Gastrocnemius medialis (tissue), 4 donors: ENCODE data around the gene TAF5L.

Source experiments
- CTCF ChIP-seq, 5 experiments: fragments of 450-650 bp in 3 of 5; fragments of 200-600 bp in 2 of 5; sonication (generic) in 2 of 5; IDR thresholded peaks in 4 of 5; conservative IDR thresholded peaks in 1 of 5; 1 replicate in 4 of 5; 2 replicates in 1 of 5; pipeline ENCODE4 v1.5.1; 2016 to 2019; ENCODE audit warnings: antibody characterized with exemption in 5 of 5, mild to moderate bottlenecking in 3 of 5, moderate library complexity in 3 of 5
- POLR2A ChIP-seq, 2 donors: fragments of 450-650 bp; IDR thresholded peaks; one replicate each; pipeline ENCODE4 v1.6.1; 2017; ENCODE audit warnings: antibody characterized with exemption in 2 of 2, mild to moderate bottlenecking in 2 of 2, moderate library complexity in 2 of 2

- TF ChIP-seq CTCF (IDR thresholded peaks at IDR 0.05 in 4 of 5, conservative IDR thresholded peaks at IDR 0.05 in 1 of 5) (no peak), POLR2A (IDR thresholded peaks at IDR 0.05) (no peak)
Measured at GRCh38 chr1:229550812-229551567, 74.9 kb downstream of the TAF5L start.
